ENCODE results near the gene PPP1R12B.

GRCh38 chr1:202619505-202619904 is 271.0 kb downstream of the PPP1R12B start:
- TF ChIP-seq CTCF (IDR thresholded peaks at IDR 0.05; ENCODE audit: borderline replicate concordance, extremely low read depth, low read length, poor library complexity, severe bottlenecking) (no peak), EZH2 (IDR thresholded peaks at IDR 0.05; ENCODE audit: borderline replicate concordance, low read depth, low read length, severe bottlenecking) (no peak)
